HepG2 (cell line): ENCODE data around the gene ANKRD13D. TPM values are rescaled to one million over a fixed set of nuclear protein-coding genes. Genes with fewer than 3 reads are reported as not detected.

Experiments used
- ARNTL ChIP-seq: sonication (generic); formaldehyde crosslinking; IDR thresholded peaks from 2 replicates; pipeline ENCODE4 v1.4.0; 2020; ENCODE audit warnings: mild to moderate bottlenecking, missing genetic modification reagents
- BRCA1 ChIP-seq: sonication (generic); formaldehyde crosslinking; IDR thresholded peaks from 2 replicates; pipeline ENCODE4 v1.4.0; 2020; ENCODE audit warnings: missing genetic modification reagents
- ELF1 ChIP-seq: sonication (generic); formaldehyde crosslinking; IDR thresholded peaks from 2 replicates; pipeline ENCODE4 v1.4.0; 2020; ENCODE audit warnings: missing genetic modification reagents
- EP300 ChIP-seq, 3 experiments: sonication (generic) in 1 of 3; formaldehyde crosslinking in 1 of 3; IDR thresholded peaks; 2 replicates each; pipeline versions ENCODE4 v1.5.1 to v1.6.1; 2011 to 2020; ENCODE audit warnings: low read depth in 2 of 3, low read length in 2 of 3, borderline replicate concordance in 1 of 3, improper control_type of control experiment in 1 of 3, mild to moderate bottlenecking in 1 of 3, missing genetic modification reagents in 1 of 3, moderate library complexity in 1 of 3
- FOSL1 ChIP-seq: sonication (generic); formaldehyde crosslinking; IDR thresholded peaks from 2 replicates; pipeline ENCODE4 v1.9.0; 2021; ENCODE audit warnings: missing genetic modification reagents, borderline replicate concordance
- HMGA1 ChIP-seq: sonication (generic); formaldehyde crosslinking; conservative IDR thresholded peaks from 2 replicates; pipeline ENCODE4 v1.4.0; 2020; ENCODE audit warnings: missing genetic modification reagents
- HNF4G ChIP-seq, 2 experiments: sonication (generic) in 1 of 2; formaldehyde crosslinking in 1 of 2; IDR thresholded peaks; 2 replicates each; pipeline versions ENCODE4 v1.4.0 to v1.6.1; 2011 to 2020; ENCODE audit warnings: borderline replicate concordance in 2 of 2, low read depth in 2 of 2, mild to moderate bottlenecking in 2 of 2, low read length in 1 of 2, missing genetic modification reagents in 1 of 2, moderate library complexity in 1 of 2
- IKZF1 ChIP-seq: fragments of 450-650 bp; IDR thresholded peaks from 2 replicates; pipeline ENCODE4 v1.7.1; 2016
- MAF1 ChIP-seq: sonication (generic); formaldehyde crosslinking; IDR thresholded peaks from 2 replicates; pipeline ENCODE4 v1.5.0; 2020; ENCODE audit warnings: missing genetic modification reagents, borderline replicate concordance
- NAIF1 ChIP-seq: sonication (generic); formaldehyde crosslinking; IDR thresholded peaks from 2 replicates; pipeline ENCODE4 v1.5.0; 2020; ENCODE audit warnings: mild to moderate bottlenecking, missing genetic modification reagents, borderline replicate concordance
- NFYB ChIP-seq: sonication (generic); formaldehyde crosslinking; IDR thresholded peaks from 2 replicates; pipeline ENCODE4 v1.4.0; 2020; ENCODE audit warnings: missing genetic modification reagents
- NPAS2 ChIP-seq: sonication (generic); formaldehyde crosslinking; IDR thresholded peaks from 2 replicates; pipeline ENCODE4 v1.8.0; 2022; ENCODE audit warnings: mild to moderate bottlenecking, missing genetic modification reagents, borderline replicate concordance
- NRL ChIP-seq: sonication (generic); formaldehyde crosslinking; IDR thresholded peaks from 2 replicates; pipeline ENCODE4 v1.5.0; 2020; ENCODE audit warnings: missing genetic modification reagents, mild to moderate bottlenecking, moderate library complexity, borderline replicate concordance
- PCBP2 ChIP-seq: fragments of 200-400 bp; formaldehyde crosslinking; optimal IDR thresholded peaks from 2 replicates; pipeline ENCODE3; 2018; ENCODE audit warnings: low read length, low read depth; ENCODE audit not compliant: poor library complexity, severe bottlenecking
- PHB2 ChIP-seq: fragments of 450-650 bp; IDR thresholded peaks from 2 replicates; pipeline ENCODE4 v1.6.1; 2018; ENCODE audit not compliant: partially characterized antibody
- PITX1 ChIP-seq: sonication (generic); formaldehyde crosslinking; IDR thresholded peaks from 2 replicates; pipeline ENCODE4 v1.5.1; 2020; ENCODE audit warnings: mild to moderate bottlenecking, missing genetic modification reagents
- RBFOX2 ChIP-seq: fragments of 200-400 bp; formaldehyde crosslinking; IDR thresholded peaks from 2 replicates; pipeline ENCODE4 v1.6.1; 2017; ENCODE audit warnings: low read depth, mild to moderate bottlenecking, low read length
- TEAD3 ChIP-seq: optimal IDR thresholded peaks from 2 replicates; pipeline ENCODE3; 2016; ENCODE audit warnings: borderline replicate concordance
- ZNF20 ChIP-seq: sonication (generic); formaldehyde crosslinking; IDR thresholded peaks from 2 replicates; pipeline ENCODE4 v1.4.0; 2020; ENCODE audit warnings: mild to moderate bottlenecking, moderate library complexity, missing genetic modification reagents
- ZNF567 ChIP-seq: sonication (generic); formaldehyde crosslinking; IDR thresholded peaks from 2 replicates; pipeline ENCODE4 v1.8.1; 2023; ENCODE audit warnings: mild to moderate bottlenecking, missing genetic modification reagents, borderline replicate concordance
- ZNF781 ChIP-seq: sonication (generic); formaldehyde crosslinking; IDR thresholded peaks from 2 replicates; pipeline ENCODE4 v1.5.1; 2020; ENCODE audit warnings: borderline replicate concordance, mild to moderate bottlenecking, missing genetic modification reagents; ENCODE audit errors: not compliant biosample characterization
- polyA plus RNA-seq, 8 experiments: library from polyadenylated mRNA; depleted of rRNA in 3 of 8; stranded (reverse) in 7 of 8; unstranded in 1 of 8; fragments of >200 nt; fragmentation: Illumina TruSeq in 4 of 8; extraction: Trizol in 4 of 8; gene quantifications; 2 replicates each; pipeline versions ENCODE4 v1.2.1 to v1.2.3, GENCODE V29; 2011 to 2016; ENCODE audit warnings: low read depth in 4 of 8, missing spikeins in 1 of 8, mixed read lengths in 1 of 8; ENCODE audit not compliant: insufficient read depth in 1 of 8
- total RNA-seq, 5 experiments: library from RNA; depleted of rRNA; stranded (reverse); fragments of >200 nt; fragmentation: Illumina TruSeq; extraction: Trizol; gene quantifications; 2 replicates each; pipeline ENCODE4 v1.2.3, GENCODE V29; 2016; ENCODE audit warnings: low read depth in 1 of 5
- TF ChIP-seq, protein P1 (sequence below): sonication (generic); formaldehyde crosslinking; IDR thresholded peaks from 2 replicates; pipeline ENCODE4 v1.4.0; 2020; ENCODE audit warnings: missing genetic modification reagents
- TF ChIP-seq, protein P2 (sequence below): sonication (generic); formaldehyde crosslinking; conservative IDR thresholded peaks from 2 replicates; pipeline ENCODE4 v1.4.0; 2020; ENCODE audit warnings: missing genetic modification reagents
- TF ChIP-seq, protein P3 (sequence below): sonication (generic); formaldehyde crosslinking; conservative IDR thresholded peaks from 2 replicates; pipeline ENCODE4 v1.5.0; 2020; ENCODE audit warnings: missing genetic modification reagents
- TF ChIP-seq, protein P4 (sequence below): sonication (generic); formaldehyde crosslinking; IDR thresholded peaks from 2 replicates; pipeline ENCODE4 v1.4.0; 2020; ENCODE audit warnings: missing genetic modification reagents, mild to moderate bottlenecking, borderline replicate concordance

The ANKRD13D gene
- total and polyA plus RNA-seq, 2 of the 13 experiments (the other 11 are each of a cell fraction or from before 2014, with no cell fraction given): 18.6 to 27.3 TPM

DNA sequence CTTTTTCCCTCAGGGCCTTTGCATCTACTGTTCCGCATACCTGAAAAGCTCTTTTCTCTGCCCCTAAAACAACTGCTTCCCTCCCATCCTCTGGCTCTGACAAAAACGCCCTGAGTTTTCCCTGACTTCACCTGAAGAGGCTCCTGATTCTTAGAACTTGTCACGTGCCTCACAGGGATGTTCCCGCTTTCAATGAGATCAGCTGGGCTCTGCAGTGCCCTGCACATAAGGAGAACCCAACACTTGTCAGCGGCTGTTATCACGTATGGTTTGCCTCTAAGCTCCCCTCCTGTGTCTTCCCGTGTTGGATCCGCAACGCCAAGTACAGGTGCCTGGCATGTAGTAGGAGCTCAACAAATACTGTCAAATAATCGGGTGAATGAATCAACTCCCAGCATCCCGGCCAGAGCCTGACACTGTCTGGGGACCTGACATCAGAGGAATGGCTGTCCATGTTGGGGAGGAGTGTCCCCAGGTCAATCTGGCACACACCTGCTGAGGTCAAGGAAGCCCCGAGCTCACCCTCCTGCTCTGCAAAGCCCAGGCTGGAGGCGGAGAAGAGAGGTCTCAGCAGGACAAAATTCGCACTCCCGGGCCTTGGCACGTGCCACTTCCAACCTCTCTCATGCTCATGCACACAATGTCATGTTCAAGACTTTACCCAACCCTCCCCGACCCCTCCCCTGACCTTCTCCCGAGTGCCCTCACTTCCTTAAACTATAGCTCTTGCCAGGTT lies 27.0 kb upstream of the ANKRD13D start (continued):
- TF ChIP-seq RBFOX2: no peak
- no peak for TF ChIP-seq HNF4G (IDR thresholded peaks at IDR 0.05; ENCODE audit: borderline replicate concordance, low read depth, low read length)
- no peak for TF ChIP-seq HNF4G (CRISPR knock-in tag; IDR thresholded peaks at IDR 0.05; ENCODE audit: borderline replicate concordance, low read depth)
- no peak for TF ChIP-seq NPAS2 (CRISPR knock-in tag)
- TF ChIP-seq NAIF1 (CRISPR knock-in tag): no peak
- TF ChIP-seq ZNF781 (CRISPR knock-in tag): no peak
- TF ChIP-seq FOSL1 (CRISPR knock-in tag): no peak
- TF ChIP-seq, protein P1, sequence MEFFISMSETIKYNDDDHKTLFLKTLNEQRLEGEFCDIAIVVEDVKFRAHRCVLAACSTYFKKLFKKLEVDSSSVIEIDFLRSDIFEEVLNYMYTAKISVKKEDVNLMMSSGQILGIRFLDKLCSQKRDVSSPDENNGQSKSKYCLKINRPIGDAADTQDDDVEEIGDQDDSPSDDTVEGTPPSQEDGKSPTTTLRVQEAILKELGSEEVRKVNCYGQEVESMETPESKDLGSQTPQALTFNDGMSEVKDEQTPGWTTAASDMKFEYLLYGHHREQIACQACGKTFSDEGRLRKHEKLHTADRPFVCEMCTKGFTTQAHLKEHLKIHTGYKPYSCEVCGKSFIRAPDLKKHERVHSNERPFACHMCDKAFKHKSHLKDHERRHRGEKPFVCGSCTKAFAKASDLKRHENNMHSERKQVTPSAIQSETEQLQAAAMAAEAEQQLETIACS (CRISPR knock-in tag): no peak
- no peak for TF ChIP-seq IKZF1
- no peak for TF ChIP-seq NRL (CRISPR knock-in tag)
- TF ChIP-seq MAF1 (CRISPR knock-in tag): no peak
- TF ChIP-seq ARNTL (CRISPR knock-in tag): no peak
- TF ChIP-seq ZNF567 (CRISPR knock-in tag): no peak
- TF ChIP-seq, protein P2, sequence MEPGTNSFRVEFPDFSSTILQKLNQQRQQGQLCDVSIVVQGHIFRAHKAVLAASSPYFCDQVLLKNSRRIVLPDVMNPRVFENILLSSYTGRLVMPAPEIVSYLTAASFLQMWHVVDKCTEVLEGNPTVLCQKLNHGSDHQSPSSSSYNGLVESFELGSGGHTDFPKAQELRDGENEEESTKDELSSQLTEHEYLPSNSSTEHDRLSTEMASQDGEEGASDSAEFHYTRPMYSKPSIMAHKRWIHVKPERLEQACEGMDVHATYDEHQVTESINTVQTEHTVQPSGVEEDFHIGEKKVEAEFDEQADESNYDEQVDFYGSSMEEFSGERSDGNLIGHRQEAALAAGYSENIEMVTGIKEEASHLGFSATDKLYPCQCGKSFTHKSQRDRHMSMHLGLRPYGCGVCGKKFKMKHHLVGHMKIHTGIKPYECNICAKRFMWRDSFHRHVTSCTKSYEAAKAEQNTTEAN (CRISPR knock-in tag): no peak
- TF ChIP-seq EP300 (IDR thresholded peaks at IDR 0.05; ENCODE audit: low read depth in 2 of 2, low read length in 2 of 2): no peak
- 0 out of 2 replicates have a peak, but pooled peaks have one; percentile 10 for TF ChIP-seq EP300 (CRISPR knock-in tag; IDR thresholded peaks at IDR 0.05; ENCODE audit: borderline replicate concordance)
- no peak for TF ChIP-seq ZNF20 (CRISPR knock-in tag)
- no peak for TF ChIP-seq BRCA1 (CRISPR knock-in tag)
- TF ChIP-seq ELF1 (CRISPR knock-in tag): no peak
- TF ChIP-seq, protein P3, sequence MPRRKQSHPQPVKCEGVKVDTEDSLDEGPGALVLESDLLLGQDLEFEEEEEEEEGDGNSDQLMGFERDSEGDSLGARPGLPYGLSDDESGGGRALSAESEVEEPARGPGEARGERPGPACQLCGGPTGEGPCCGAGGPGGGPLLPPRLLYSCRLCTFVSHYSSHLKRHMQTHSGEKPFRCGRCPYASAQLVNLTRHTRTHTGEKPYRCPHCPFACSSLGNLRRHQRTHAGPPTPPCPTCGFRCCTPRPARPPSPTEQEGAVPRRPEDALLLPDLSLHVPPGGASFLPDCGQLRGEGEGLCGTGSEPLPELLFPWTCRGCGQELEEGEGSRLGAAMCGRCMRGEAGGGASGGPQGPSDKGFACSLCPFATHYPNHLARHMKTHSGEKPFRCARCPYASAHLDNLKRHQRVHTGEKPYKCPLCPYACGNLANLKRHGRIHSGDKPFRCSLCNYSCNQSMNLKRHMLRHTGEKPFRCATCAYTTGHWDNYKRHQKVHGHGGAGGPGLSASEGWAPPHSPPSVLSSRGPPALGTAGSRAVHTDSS: no peak
- TF ChIP-seq NFYB (CRISPR knock-in tag): no peak
- no peak for TF ChIP-seq PITX1 (CRISPR knock-in tag)
- TF ChIP-seq PCBP2: no peak
- no peak for TF ChIP-seq HMGA1 (CRISPR knock-in tag)
- TF ChIP-seq TEAD3: peak; percentile 15
- TF ChIP-seq, protein P4, sequence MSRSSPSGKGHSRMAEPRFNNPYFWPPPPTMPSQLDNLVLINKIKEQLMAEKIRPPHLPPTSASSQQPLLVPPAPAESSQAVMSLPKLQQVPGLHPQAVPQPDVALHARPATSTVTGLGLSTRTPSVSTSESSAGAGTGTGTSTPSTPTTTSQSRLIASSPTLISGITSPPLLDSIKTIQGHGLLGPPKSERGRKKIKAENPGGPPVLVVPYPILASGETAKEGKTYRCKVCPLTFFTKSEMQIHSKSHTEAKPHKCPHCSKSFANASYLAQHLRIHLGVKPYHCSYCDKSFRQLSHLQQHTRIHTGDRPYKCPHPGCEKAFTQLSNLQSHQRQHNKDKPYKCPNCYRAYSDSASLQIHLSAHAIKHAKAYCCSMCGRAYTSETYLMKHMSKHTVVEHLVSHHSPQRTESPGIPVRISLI: no peak
- TF ChIP-seq PHB2: no peak
